Stomach (tissue), 4 donors: ENCODE measurements around the gene MAP3K5.

Source experiments
- EP300 ChIP-seq: sonication (generic); formaldehyde crosslinking; IDR thresholded peaks from one replicate; pipeline ENCODE4 v1.6.1; 2017; ENCODE audit warnings: antibody characterized with exemption
- POLR2A ChIP-seq, 4 donors: fragments of 450-650 bp; IDR thresholded peaks; one replicate each; pipeline ENCODE4 v1.6.1; 2016; ENCODE audit warnings: antibody characterized with exemption in 4 of 4, control low read depth in 2 of 4, mild to moderate bottlenecking in 1 of 4, moderate library complexity in 1 of 4
- POLR2AphosphoS5 ChIP-seq, 3 donors: sonication (generic); formaldehyde crosslinking; IDR thresholded peaks; one replicate each; pipeline ENCODE4 v1.6.1; 2016; ENCODE audit warnings: antibody characterized with exemption in 3 of 3
- TF ChIP-seq, protein P1 (sequence below), 7 experiments: fragments of 450-650 bp in 4 of 7; fragments of 200-600 bp in 3 of 7; sonication (generic) in 3 of 7; IDR thresholded peaks; one replicate each; pipeline ENCODE4 v1.5.1; 2016 to 2019; ENCODE audit warnings: antibody characterized with exemption in 7 of 7, control low read depth in 2 of 7, mild to moderate bottlenecking in 1 of 7

DNA sequence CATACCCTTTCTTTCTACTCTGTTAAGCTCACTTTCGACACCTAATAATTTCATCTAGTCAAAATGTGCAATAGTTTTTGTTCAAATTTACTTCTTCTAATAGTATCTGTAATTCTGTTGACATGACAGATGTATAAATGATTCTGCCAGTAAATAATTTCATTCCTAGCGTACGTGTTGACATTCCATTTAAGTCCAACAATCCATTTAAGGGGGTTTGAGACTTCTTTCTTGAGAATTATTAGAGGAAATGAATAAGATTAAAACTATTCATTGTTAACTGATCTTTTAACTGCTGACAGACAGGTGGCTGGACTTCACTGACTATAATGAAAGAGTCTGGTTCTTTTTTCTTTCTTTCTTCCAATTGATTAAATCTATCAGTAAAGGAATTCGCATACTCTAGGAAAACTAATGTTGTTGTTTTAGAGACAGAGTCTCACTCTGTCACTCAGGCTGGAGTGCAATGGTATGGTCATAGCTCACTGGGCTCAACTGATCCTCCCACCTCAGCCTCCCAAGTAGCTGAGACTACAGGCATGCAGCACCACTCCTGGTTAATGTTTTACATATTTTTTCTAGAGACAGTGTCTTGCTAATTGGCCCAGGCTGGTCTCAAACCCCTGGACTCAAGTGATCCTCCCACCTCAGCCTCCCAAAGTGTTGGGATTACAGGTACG is 55.9 kb downstream of the MAP3K5 start:
- TF ChIP-seq, protein P1, sequence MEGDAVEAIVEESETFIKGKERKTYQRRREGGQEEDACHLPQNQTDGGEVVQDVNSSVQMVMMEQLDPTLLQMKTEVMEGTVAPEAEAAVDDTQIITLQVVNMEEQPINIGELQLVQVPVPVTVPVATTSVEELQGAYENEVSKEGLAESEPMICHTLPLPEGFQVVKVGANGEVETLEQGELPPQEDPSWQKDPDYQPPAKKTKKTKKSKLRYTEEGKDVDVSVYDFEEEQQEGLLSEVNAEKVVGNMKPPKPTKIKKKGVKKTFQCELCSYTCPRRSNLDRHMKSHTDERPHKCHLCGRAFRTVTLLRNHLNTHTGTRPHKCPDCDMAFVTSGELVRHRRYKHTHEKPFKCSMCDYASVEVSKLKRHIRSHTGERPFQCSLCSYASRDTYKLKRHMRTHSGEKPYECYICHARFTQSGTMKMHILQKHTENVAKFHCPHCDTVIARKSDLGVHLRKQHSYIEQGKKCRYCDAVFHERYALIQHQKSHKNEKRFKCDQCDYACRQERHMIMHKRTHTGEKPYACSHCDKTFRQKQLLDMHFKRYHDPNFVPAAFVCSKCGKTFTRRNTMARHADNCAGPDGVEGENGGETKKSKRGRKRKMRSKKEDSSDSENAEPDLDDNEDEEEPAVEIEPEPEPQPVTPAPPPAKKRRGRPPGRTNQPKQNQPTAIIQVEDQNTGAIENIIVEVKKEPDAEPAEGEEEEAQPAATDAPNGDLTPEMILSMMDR (IDR thresholded peaks at IDR 0.05): no peak
- TF ChIP-seq POLR2AphosphoS5 (IDR thresholded peaks at IDR 0.05) (no peak), EP300 (no peak), POLR2A (IDR thresholded peaks at IDR 0.05) (no peak)
